ENCODE measurements around the gene ROPN1. TPM values are rescaled to one million over a fixed set of nuclear protein-coding genes. Genes with fewer than 3 reads are reported as not detected.

ROPN1 gene
- total RNA-seq, 1 experiment from 2014 or later, result not detected

DNA sequence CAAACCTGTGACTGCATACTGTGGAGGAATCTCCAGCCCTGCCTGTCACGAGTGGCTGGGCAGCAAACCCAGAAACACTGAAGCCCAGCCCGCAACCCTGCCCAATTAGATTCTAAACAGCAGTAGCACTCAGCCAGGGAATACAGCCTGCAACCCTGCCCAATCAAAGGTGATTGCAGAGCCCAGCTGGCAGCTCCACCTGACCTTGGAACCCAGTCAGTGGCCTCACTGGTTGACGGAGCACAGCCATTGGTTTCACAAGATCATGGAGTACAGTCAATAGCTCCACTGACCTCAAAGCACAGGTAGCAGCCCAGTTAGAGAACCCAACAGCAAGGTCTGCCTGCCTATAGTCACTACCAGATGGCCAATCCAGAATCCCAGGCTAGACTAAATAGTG lies 72.6 kb downstream of the ROPN1 start:
- H4K20me1 ChIP-seq (ENCODE audit: insufficient read depth), result no peaks in the 10 kb centered on the region
- H3K36me3 ChIP-seq (ENCODE audit: control insufficient read depth in 1 of 2, insufficient read depth in 2 of 2, low read length in 2 of 2), result peaks cover 12% of the 10 kb centered on the region in 2 experiments; a peak in 2 of 4 replicates
- 0 out of 4 replicates have a peak, but pooled peaks cover 0 to 3% of the 10 kb centered on the region in 2 experiments for H3K9me3 ChIP-seq (ENCODE audit: control insufficient read depth in 1 of 2, insufficient read depth in 1 of 2, low read depth in 1 of 2, low read length in 2 of 2)
- ChIA-PET POLR2A (no interaction called here), RAD21 (ENCODE audit: low non-redundant PET in 1 of 2, low total read pairs in 2 of 2, uncharacterized antibody in 2 of 2, unreplicated experiment in 2 of 2) (no interaction called here), CTCF (no interaction called here)
- no peak overlapping the region for H3K4me3 ChIP-seq (replicated peaks in 1 of 2; ENCODE audit: low read depth in 1 of 2, low read length in 2 of 2)
- no peaks in the 10 kb centered on the region; the same call in 1 of the 2 replicates for H3K79me2 ChIP-seq (ENCODE audit: insufficient read depth, low read length)
- H3K9ac ChIP-seq (ENCODE audit: low read length), result no peak overlapping the region
- H3K4me1 ChIP-seq (ENCODE audit: control insufficient read depth in 1 of 2, insufficient read depth in 2 of 2, low read length in 2 of 2), result no peaks in the 10 kb centered on the region
- H2AFZ ChIP-seq (ENCODE audit: low read depth, low read length, poor library complexity, severe bottlenecking), result no peak overlapping the region
- no TSS peak for BruUV-seq (replicated peaks)
- no peaks in the 10 kb centered on the region for H3K9me2 ChIP-seq (ENCODE audit: insufficient read depth)
- no peak overlapping the region for H3K27ac ChIP-seq (ENCODE audit: low read depth, low read length)
- intact Hi-C loops (cut with micrococcal nuclease), result no loop called here
- DNase-seq (ENCODE audit: low read depth, low spot score) (no peak), ATAC-seq (no peak)
- no peaks in the 10 kb centered on the region for H3K27me3 ChIP-seq (ENCODE audit: insufficient read depth, low read length)
- TF ChIP-seq POLR2A (IDR thresholded peaks at IDR 0.05; ENCODE audit: borderline replicate concordance, extremely low read depth, insufficient read depth, insufficient read length) (no peak), FOSL1 (IDR thresholded peaks at IDR 0.05; ENCODE audit: low read depth) (no peak), RAD21 (IDR thresholded peaks at IDR 0.05; ENCODE audit: low read depth) (no peak), TCF7L2 (IDR thresholded peaks at IDR 0.05; ENCODE audit: borderline replicate concordance, extremely low read depth, insufficient read depth, insufficient read length) (no peak), EZH2 (IDR thresholded peaks at IDR 0.05) (no peak), ELF1 (IDR thresholded peaks at IDR 0.05; ENCODE audit: borderline replicate concordance, low read depth) (no peak), SRF (IDR thresholded peaks at IDR 0.05; ENCODE audit: low read depth) (no peak), YY1 (IDR thresholded peaks at IDR 0.05; ENCODE audit: extremely low read depth, insufficient replicate concordance, low read depth, low read length) (no peak), ZNF274 (IDR thresholded peaks at IDR 0.05; ENCODE audit: low read depth, low read length) (no peak), EZH2phosphoT487 (IDR thresholded peaks at IDR 0.05; ENCODE audit: borderline replicate concordance) (no peak), POLR2AphosphoS5 (IDR thresholded peaks at IDR 0.05; ENCODE audit: low read depth, low read length) (no peak), SIN3A (IDR thresholded peaks at IDR 0.05; ENCODE audit: low read depth) (no peak), JUND (IDR thresholded peaks at IDR 0.05) (no peak), EGR1 (IDR thresholded peaks at IDR 0.05; ENCODE audit: low read depth) (no peak), CEBPB (IDR thresholded peaks at IDR 0.05; ENCODE audit: low read depth) (no peak)
- TF ChIP-seq, protein P1, sequence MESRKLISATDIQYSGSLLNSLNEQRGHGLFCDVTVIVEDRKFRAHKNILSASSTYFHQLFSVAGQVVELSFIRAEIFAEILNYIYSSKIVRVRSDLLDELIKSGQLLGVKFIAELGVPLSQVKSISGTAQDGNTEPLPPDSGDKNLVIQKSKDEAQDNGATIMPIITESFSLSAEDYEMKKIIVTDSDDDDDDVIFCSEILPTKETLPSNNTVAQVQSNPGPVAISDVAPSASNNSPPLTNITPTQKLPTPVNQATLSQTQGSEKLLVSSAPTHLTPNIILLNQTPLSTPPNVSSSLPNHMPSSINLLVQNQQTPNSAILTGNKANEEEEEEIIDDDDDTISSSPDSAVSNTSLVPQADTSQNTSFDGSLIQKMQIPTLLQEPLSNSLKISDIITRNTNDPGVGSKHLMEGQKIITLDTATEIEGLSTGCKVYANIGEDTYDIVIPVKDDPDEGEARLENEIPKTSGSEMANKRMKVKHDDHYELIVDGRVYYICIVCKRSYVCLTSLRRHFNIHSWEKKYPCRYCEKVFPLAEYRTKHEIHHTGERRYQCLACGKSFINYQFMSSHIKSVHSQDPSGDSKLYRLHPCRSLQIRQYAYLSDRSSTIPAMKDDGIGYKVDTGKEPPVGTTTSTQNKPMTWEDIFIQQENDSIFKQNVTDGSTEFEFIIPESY (IDR thresholded peaks at IDR 0.05; ENCODE audit: extremely low read depth, insufficient replicate concordance, low read length), result no peak
- TF ChIP-seq, protein P2, sequence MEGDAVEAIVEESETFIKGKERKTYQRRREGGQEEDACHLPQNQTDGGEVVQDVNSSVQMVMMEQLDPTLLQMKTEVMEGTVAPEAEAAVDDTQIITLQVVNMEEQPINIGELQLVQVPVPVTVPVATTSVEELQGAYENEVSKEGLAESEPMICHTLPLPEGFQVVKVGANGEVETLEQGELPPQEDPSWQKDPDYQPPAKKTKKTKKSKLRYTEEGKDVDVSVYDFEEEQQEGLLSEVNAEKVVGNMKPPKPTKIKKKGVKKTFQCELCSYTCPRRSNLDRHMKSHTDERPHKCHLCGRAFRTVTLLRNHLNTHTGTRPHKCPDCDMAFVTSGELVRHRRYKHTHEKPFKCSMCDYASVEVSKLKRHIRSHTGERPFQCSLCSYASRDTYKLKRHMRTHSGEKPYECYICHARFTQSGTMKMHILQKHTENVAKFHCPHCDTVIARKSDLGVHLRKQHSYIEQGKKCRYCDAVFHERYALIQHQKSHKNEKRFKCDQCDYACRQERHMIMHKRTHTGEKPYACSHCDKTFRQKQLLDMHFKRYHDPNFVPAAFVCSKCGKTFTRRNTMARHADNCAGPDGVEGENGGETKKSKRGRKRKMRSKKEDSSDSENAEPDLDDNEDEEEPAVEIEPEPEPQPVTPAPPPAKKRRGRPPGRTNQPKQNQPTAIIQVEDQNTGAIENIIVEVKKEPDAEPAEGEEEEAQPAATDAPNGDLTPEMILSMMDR (IDR thresholded peaks at IDR 0.05 in 2 of 3, conservative IDR thresholded peaks at IDR 0.05 in 1 of 3; ENCODE audit: borderline replicate concordance in 1 of 3, insufficient read depth in 1 of 3, low read depth in 2 of 3, low read length in 2 of 3), result no peak
- TF ChIP-seq, protein P3, sequence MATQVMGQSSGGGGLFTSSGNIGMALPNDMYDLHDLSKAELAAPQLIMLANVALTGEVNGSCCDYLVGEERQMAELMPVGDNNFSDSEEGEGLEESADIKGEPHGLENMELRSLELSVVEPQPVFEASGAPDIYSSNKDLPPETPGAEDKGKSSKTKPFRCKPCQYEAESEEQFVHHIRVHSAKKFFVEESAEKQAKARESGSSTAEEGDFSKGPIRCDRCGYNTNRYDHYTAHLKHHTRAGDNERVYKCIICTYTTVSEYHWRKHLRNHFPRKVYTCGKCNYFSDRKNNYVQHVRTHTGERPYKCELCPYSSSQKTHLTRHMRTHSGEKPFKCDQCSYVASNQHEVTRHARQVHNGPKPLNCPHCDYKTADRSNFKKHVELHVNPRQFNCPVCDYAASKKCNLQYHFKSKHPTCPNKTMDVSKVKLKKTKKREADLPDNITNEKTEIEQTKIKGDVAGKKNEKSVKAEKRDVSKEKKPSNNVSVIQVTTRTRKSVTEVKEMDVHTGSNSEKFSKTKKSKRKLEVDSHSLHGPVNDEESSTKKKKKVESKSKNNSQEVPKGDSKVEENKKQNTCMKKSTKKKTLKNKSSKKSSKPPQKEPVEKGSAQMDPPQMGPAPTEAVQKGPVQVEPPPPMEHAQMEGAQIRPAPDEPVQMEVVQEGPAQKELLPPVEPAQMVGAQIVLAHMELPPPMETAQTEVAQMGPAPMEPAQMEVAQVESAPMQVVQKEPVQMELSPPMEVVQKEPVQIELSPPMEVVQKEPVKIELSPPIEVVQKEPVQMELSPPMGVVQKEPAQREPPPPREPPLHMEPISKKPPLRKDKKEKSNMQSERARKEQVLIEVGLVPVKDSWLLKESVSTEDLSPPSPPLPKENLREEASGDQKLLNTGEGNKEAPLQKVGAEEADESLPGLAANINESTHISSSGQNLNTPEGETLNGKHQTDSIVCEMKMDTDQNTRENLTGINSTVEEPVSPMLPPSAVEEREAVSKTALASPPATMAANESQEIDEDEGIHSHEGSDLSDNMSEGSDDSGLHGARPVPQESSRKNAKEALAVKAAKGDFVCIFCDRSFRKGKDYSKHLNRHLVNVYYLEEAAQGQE (IDR thresholded peaks at IDR 0.05; ENCODE audit: low read depth), result no peak
- TF ChIP-seq, protein P4, sequence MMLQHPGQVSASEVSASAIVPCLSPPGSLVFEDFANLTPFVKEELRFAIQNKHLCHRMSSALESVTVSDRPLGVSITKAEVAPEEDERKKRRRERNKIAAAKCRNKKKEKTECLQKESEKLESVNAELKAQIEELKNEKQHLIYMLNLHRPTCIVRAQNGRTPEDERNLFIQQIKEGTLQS (IDR thresholded peaks at IDR 0.05), result no peak
- TF ChIP-seq, protein P5, sequence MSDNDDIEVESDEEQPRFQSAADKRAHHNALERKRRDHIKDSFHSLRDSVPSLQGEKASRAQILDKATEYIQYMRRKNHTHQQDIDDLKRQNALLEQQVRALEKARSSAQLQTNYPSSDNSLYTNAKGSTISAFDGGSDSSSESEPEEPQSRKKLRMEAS (IDR thresholded peaks at IDR 0.05), result no peak
- H3K4me2 ChIP-seq (ENCODE audit: low read length), result no peak overlapping the region
